HepG2 (cell line): ENCODE measurements around the gene MAP3K3. TPM values are rescaled to one million over a fixed set of nuclear protein-coding genes. Genes with fewer than 3 reads are reported as not detected.

ENCODE experiments used
- ATAC-seq: fragments of 200-7000 bp; cut with Tn5 transposase; 3 replicates; pipeline ENCODE4 v1.9.1; 2020; ENCODE audit warnings: mild to moderate bottlenecking, moderate library complexity
- BruUV-seq: library from RNA; stranded (reverse); fragments of 400-500 nt; replicated peaks from 2 replicates; lab custom pipeline; 2021; lab: Mats Ljungman, UMichigan
- CTCF ChIA-PET: fragments of 300-600 bp; formaldehyde crosslinking; extraction: SDS; loops from one replicate; lab custom pipeline; 2021; ENCODE audit warnings: low total read pairs, inconsistent platforms, low intra/inter-chr PET ratio; lab: Yijun Ruan, JAX
- POLR2A ChIA-PET: fragments of 350-600 bp; sonication (Branson Sonifier 250); formaldehyde crosslinking; loops from one replicate; lab custom pipeline; 2020; ENCODE audit warnings: antibody characterized with exemption, inconsistent platforms; lab: Yijun Ruan, JAX
- DNase-seq: peaks from one replicate; pipeline ENCODE4 v3.0.0-alpha.2; 2015; ENCODE audit warnings: low spot score
- FAIRE-seq: peaks from 3 replicates; lab custom pipeline; 2011; peaks lifted over from hg19 to GRCh38; lab: Jason Lieb, UNC
- H2AFZ ChIP-seq: one replicate; pipeline ENCODE4 v1.6.1; 2011; ENCODE audit warnings: low read length, inconsistent platforms
- H3K27ac ChIP-seq: fragments of 300-600 bp; 3 replicates; pipeline ENCODE4 v1.8.0; 2011; ENCODE audit warnings: mixed run types, mild to moderate bottlenecking, mixed read lengths, low read length, inconsistent platforms; ENCODE audit not compliant: insufficient read depth; ENCODE audit errors: extremely low read length
- H3K27me3 ChIP-seq, 2 experiments: fragments of 200-600 bp in 1 of 2; 2 replicates in 1 of 2; 3 replicates in 1 of 2; pipeline versions ENCODE4 v1.6.0 to v1.8.0; 2011; ENCODE audit warnings: low read length in 2 of 2, mild to moderate bottlenecking in 2 of 2, moderate library complexity in 2 of 2, inconsistent platforms in 1 of 2; ENCODE audit not compliant: insufficient read depth in 2 of 2, control insufficient read depth in 1 of 2
- H3K36me3 ChIP-seq, 2 experiments: fragments of 200-600 bp in 1 of 2; replicated peaks in 1 of 2; 2 replicates in 1 of 2; 3 replicates in 1 of 2; pipeline versions ENCODE4 v1.5.1 to v1.8.0; 2011; ENCODE audit warnings: low read length in 2 of 2, inconsistent platforms in 1 of 2; ENCODE audit not compliant: insufficient read depth in 2 of 2, control insufficient read depth in 1 of 2
- H3K4me1 ChIP-seq: 2 replicates; pipeline ENCODE4 v1.5.1; 2012; ENCODE audit warnings: low read length, inconsistent platforms; ENCODE audit not compliant: insufficient read depth
- H3K4me2 ChIP-seq: 2 replicates; pipeline ENCODE4 v1.6.0; 2011; ENCODE audit warnings: low read depth, low read length, inconsistent platforms
- H3K4me3 ChIP-seq, 3 experiments: fragments of 200-600 bp in 1 of 3; sonication (generic), shearing (Covaris generic) in 1 of 3; replicated peaks in 1 of 3; 2 replicates each; pipeline ENCODE4 v1.5.1; 2011 to 2016; ENCODE audit warnings: low read length in 3 of 3, inconsistent platforms in 2 of 3, low read depth in 2 of 3, mild to moderate bottlenecking in 2 of 3, control low read depth in 1 of 3, mixed read lengths in 1 of 3; ENCODE audit not compliant: insufficient read depth in 1 of 3
- H3K79me2 ChIP-seq: one replicate; pipeline ENCODE4 v1.6.1; 2011; ENCODE audit warnings: low read length, inconsistent platforms; ENCODE audit not compliant: insufficient read depth
- H3K9ac ChIP-seq: 2 replicates; pipeline ENCODE4 v1.6.0; 2011; ENCODE audit warnings: mild to moderate bottlenecking, low read depth, low read length, inconsistent platforms; ENCODE audit not compliant: insufficient read depth
- H3K9me3 ChIP-seq: 2 replicates; pipeline ENCODE4 v1.5.1; 2012; ENCODE audit warnings: mild to moderate bottlenecking, low read length
- H4K20me1 ChIP-seq: 2 replicates; pipeline ENCODE4 v1.6.0; 2011; ENCODE audit warnings: inconsistent platforms, mild to moderate bottlenecking, low read length, moderate library complexity; ENCODE audit not compliant: insufficient read depth
- ADNP ChIP-seq: sonication (generic); formaldehyde crosslinking; IDR thresholded peaks from 2 replicates; pipeline ENCODE4 v1.4.0; 2020; ENCODE audit warnings: missing genetic modification reagents
- CBX2 ChIP-seq, 2 experiments: fragments of 200-600 bp in 1 of 2; sonication (generic); formaldehyde crosslinking in 1 of 2; IDR thresholded peaks; 2 replicates each; pipeline versions ENCODE4 v1.7.0 to v1.8.1; 2018 to 2022; ENCODE audit warnings: low read depth in 2 of 2, low read length in 1 of 2, mild to moderate bottlenecking in 1 of 2, missing genetic modification reagents in 1 of 2
- HMGA1 ChIP-seq: sonication (generic); formaldehyde crosslinking; conservative IDR thresholded peaks from 2 replicates; pipeline ENCODE4 v1.4.0; 2020; ENCODE audit warnings: missing genetic modification reagents
- HNRNPL ChIP-seq: fragments of 200-400 bp; formaldehyde crosslinking; IDR thresholded peaks from 2 replicates; pipeline ENCODE4 v1.6.1; 2017; ENCODE audit warnings: mild to moderate bottlenecking, low read depth, low read length
- MIER2 ChIP-seq: IDR thresholded peaks from 2 replicates; pipeline ENCODE4 v1.6.1; 2016; ENCODE audit warnings: missing biosample characterization, missing genetic modification reagents
- NR1H2 ChIP-seq: sonication (generic); formaldehyde crosslinking; IDR thresholded peaks from 2 replicates; pipeline ENCODE4 v1.8.1; 2022; ENCODE audit warnings: low read depth, missing genetic modification reagents, borderline replicate concordance
- PAF1 ChIP-seq: IDR thresholded peaks from 2 replicates; pipeline ENCODE4 v1.6.1; 2016; ENCODE audit warnings: missing genetic modification reagents, missing compliant biosample characterization
- PCBP1 ChIP-seq: fragments of 200-400 bp; formaldehyde crosslinking; IDR thresholded peaks from 2 replicates; pipeline ENCODE4 v1.6.1; 2017; ENCODE audit warnings: mild to moderate bottlenecking, low read depth, low read length, borderline replicate concordance
- RXRB ChIP-seq: IDR thresholded peaks from 2 replicates; pipeline ENCODE4 v1.6.1; 2016; ENCODE audit warnings: borderline replicate concordance, missing genetic modification reagents, missing compliant biosample characterization
- TCF12 ChIP-seq, 2 experiments: fragments of 450-650 bp in 1 of 2; sonication (generic) in 1 of 2; formaldehyde crosslinking in 1 of 2; IDR thresholded peaks; 2 replicates each; pipeline versions ENCODE4 v1.6.1 to v1.8.0; 2017 to 2022; ENCODE audit warnings: antibody characterized with exemption in 1 of 2, mild to moderate bottlenecking in 1 of 2, missing genetic modification reagents in 1 of 2, moderate library complexity in 1 of 2
- TOE1 ChIP-seq: sonication (generic); formaldehyde crosslinking; IDR thresholded peaks from 2 replicates; pipeline ENCODE4 v1.4.0; 2020; ENCODE audit warnings: mild to moderate bottlenecking, missing genetic modification reagents
- ZBTB7A ChIP-seq: sonication (generic); formaldehyde crosslinking; IDR thresholded peaks from 2 replicates; pipeline ENCODE4 v1.8.0; 2022; ENCODE audit warnings: mild to moderate bottlenecking, missing genetic modification reagents
- ZMYM2 ChIP-seq: sonication (generic); formaldehyde crosslinking; IDR thresholded peaks from 2 replicates; pipeline ENCODE4 v1.8.0; 2022; ENCODE audit warnings: mild to moderate bottlenecking, missing genetic modification reagents
- ZNF264 ChIP-seq: sonication (generic); formaldehyde crosslinking; IDR thresholded peaks from 2 replicates; pipeline ENCODE4 v1.4.0; 2020; ENCODE audit warnings: missing genetic modification reagents
- ZNF383 ChIP-seq: sonication (generic); formaldehyde crosslinking; IDR thresholded peaks from 2 replicates; pipeline ENCODE4 v1.4.0; 2020; ENCODE audit warnings: missing genetic modification reagents, mild to moderate bottlenecking, borderline replicate concordance
- ZNF605 ChIP-seq: sonication (generic); formaldehyde crosslinking; IDR thresholded peaks from 2 replicates; pipeline ENCODE4 v1.8.0; 2022; ENCODE audit warnings: mild to moderate bottlenecking, missing genetic modification reagents
- WGBS: methylation state at CpG from one replicate; pipeline ENCODE4 v1.1.6; 2017; ENCODE audit warnings: low lambda C conversion rate; 5-methylcytosine and 5-hydroxymethylcytosine counted together
- in situ Hi-C: cut with HindIII; loops from 2 replicates; pipeline ENCODE4 v1.10.0; 2017; ENCODE audit warnings: low pct_unique_long_range_greater_than_20kb; ENCODE audit not compliant: extremely low pct_ligation_motif_present
- intact Hi-C: fragments of 100-400 bp; cut with micrococcal nuclease; formaldehyde crosslinking; loops from one replicate; pipeline ENCODE4 v1.10.0; 2022; ENCODE audit not compliant: unreplicated experiment
- polyA plus RNA-seq, 8 experiments: library from polyadenylated mRNA; depleted of rRNA in 3 of 8; stranded (reverse) in 7 of 8; unstranded in 1 of 8; fragments of >200 nt; fragmentation: Illumina TruSeq in 4 of 8; extraction: Trizol in 4 of 8; gene quantifications; 2 replicates each; pipeline versions ENCODE4 v1.2.1 to v1.2.3, GENCODE V29; 2011 to 2016; ENCODE audit warnings: low read depth in 4 of 8, missing spikeins in 1 of 8, mixed read lengths in 1 of 8; ENCODE audit not compliant: insufficient read depth in 1 of 8
- total RNA-seq, 5 experiments: library from RNA; depleted of rRNA; stranded (reverse); fragments of >200 nt; fragmentation: Illumina TruSeq; extraction: Trizol; gene quantifications; 2 replicates each; pipeline ENCODE4 v1.2.3, GENCODE V29; 2016; ENCODE audit warnings: low read depth in 1 of 5
- TF ChIP-seq, protein P1 (sequence below): sonication (generic); formaldehyde crosslinking; IDR thresholded peaks from 2 replicates; pipeline ENCODE4 v1.4.0; 2020; ENCODE audit warnings: missing genetic modification reagents, borderline replicate concordance
- TF ChIP-seq, protein P2 (sequence below): sonication (generic); formaldehyde crosslinking; IDR thresholded peaks from 2 replicates; pipeline ENCODE4 v1.5.0; 2020; ENCODE audit warnings: missing genetic modification reagents
- TF ChIP-seq, protein P3 (sequence below): sonication (generic); formaldehyde crosslinking; IDR thresholded peaks from 2 replicates; pipeline ENCODE4 v1.4.0; 2020; ENCODE audit warnings: missing genetic modification reagents, borderline replicate concordance

MAP3K3 gene
- total and polyA plus RNA-seq, 2 of the 13 experiments (the other 11 are each of a cell fraction or from before 2014, with no cell fraction given), result 17.7 to 21.8 TPM

DNA sequence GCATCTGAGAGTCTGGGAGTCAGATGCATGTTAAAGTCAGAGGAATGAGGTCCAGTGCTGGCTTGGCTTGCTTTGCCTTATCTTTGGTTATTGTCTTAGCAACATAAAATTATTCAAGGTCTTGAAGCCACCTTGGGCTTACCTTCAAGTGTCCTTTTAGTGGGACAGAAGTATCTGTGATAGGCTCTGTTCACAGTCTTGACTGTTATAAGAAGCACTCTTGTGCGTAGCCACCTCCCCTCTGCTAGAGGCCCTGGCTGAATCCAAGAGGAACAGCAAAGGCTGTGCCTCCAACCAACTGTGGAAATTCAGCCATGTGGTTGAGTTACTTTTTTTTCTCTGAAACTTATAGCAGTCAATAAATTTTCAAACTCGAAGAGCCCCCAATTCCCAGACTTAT is 8.6 kb upstream of the MAP3K3 start (continued):
- TF ChIP-seq, protein P1, sequence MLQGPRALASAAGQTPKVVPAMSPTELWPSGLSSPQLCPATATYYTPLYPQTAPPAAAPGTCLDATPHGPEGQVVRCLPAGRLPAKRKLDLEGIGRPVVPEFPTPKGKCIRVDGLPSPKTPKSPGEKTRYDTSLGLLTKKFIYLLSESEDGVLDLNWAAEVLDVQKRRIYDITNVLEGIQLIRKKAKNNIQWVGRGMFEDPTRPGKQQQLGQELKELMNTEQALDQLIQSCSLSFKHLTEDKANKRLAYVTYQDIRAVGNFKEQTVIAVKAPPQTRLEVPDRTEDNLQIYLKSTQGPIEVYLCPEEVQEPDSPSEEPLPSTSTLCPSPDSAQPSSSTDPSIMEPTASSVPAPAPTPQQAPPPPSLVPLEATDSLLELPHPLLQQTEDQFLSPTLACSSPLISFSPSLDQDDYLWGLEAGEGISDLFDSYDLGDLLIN (CRISPR knock-in tag), result no peak
- no peak for TF ChIP-seq TOE1 (CRISPR knock-in tag)

DNA sequence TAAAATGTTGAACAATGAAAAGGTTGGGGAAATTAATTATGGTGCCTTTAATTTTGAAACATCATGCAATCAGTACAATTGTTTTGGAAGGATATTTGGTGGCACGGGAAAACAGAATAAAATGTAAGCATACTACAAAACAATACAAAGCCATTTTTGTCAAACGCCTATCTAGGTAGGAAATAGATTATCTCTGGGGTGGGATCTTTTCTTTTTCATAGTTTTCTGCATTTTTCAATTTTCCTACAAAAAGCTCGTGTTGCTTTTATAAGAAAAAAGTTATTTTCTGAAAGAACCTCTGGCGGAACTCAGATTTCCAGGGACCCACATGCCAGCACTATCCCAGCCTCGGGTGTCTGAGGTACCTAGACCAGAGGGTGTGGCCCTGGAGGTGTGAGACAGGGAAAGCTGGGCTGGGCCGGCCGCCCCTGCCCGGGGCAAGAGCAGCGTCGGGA is 961 bp upstream of the MAP3K3 start:
- FAIRE-seq (no peak), ATAC-seq (no peak), DNase-seq (no peak)
- H3K27me3 ChIP-seq, result peaks cover 0 to 4% of the 10 kb centered on the region in 2 experiments; a peak in 1 of 5 replicates
- H3K79me2 ChIP-seq, result peaks cover 29% of the 10 kb centered on the region
- H3K9me3 ChIP-seq, result no peaks in the 10 kb centered on the region
- WGBS, result 7% methylated on average over 8 of the region's 10 CpGs
- POLR2A ChIA-PET, result interaction anchor here (1.0 to 2.4 kb wide), 20 partner anchors 9 to 524 kb away, joined by 3 to 47 read pairs (median 7); partner anchors contain the start of genes CCDC47, DCAF7, DDX42 and STRADA
- H3K27ac ChIP-seq, result peak overlapping the region; percentile 30
- H3K36me3 ChIP-seq, result no peaks in the 10 kb centered on the region
- peak overlapping the region; percentile 62 for H3K9ac ChIP-seq
- H4K20me1 ChIP-seq, result peaks cover 7% of the 10 kb centered on the region; the same call in 1 of the 2 replicates
- H3K4me1 ChIP-seq, result peaks cover 36% of the 10 kb centered on the region
- H3K4me2 ChIP-seq, result peak overlapping the region; percentile 86
- in situ Hi-C loops, result no loop called here
- peak overlapping the region; percentile 1 for H2AFZ ChIP-seq
- BruUV-seq, result TSS peak; percentile 86
- CTCF ChIA-PET, result no interaction called here
- intact Hi-C loops, result loop anchor here (5.0 kb wide), 1 partner anchor 56 kb away; no protein-coding TSS in a partner anchor
- peak overlapping the region; percentile 64 to 80 (median 79) for H3K4me3 ChIP-seq
- TF ChIP-seq HMGA1 (CRISPR knock-in tag) (no peak), ADNP (CRISPR knock-in tag) (0 out of 2 replicates have a peak, but pooled peaks have one; percentile 45), NR1H2 (CRISPR knock-in tag) (0 out of 2 replicates have a peak, but pooled peaks have one; percentile 68), ZNF605 (CRISPR knock-in tag) (no peak), RXRB (no peak), ZNF383 (no peak), ZNF264 (CRISPR knock-in tag) (no peak), PAF1 (no peak), ZMYM2 (CRISPR knock-in tag) (no peak), ZBTB7A (0 out of 2 replicates have a peak, but pooled peaks have one; percentile 47), PCBP1 (no peak), CBX2 (IDR thresholded peaks at IDR 0.05; ENCODE audit: low read depth, low read length) (no peak), CBX2 (CRISPR knock-in tag; IDR thresholded peaks at IDR 0.05; ENCODE audit: low read depth) (0 out of 2 replicates have a peak, but pooled peaks have one; percentile 40), HNRNPL (no peak), MIER2 (CRISPR knock-in tag) (no peak), TCF12 (IDR thresholded peaks at IDR 0.05) (no peak), TCF12 (CRISPR knock-in tag; IDR thresholded peaks at IDR 0.05) (no peak)
- TF ChIP-seq, protein P2, sequence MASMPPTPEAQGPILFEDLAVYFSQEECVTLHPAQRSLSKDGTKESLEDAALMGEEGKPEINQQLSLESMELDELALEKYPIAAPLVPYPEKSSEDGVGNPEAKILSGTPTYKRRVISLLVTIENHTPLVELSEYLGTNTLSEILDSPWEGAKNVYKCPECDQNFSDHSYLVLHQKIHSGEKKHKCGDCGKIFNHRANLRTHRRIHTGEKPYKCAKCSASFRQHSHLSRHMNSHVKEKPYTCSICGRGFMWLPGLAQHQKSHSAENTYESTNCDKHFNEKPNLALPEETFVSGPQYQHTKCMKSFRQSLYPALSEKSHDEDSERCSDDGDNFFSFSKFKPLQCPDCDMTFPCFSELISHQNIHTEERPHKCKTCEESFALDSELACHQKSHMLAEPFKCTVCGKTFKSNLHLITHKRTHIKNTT (CRISPR knock-in tag), result no peak
- TF ChIP-seq, protein P3, sequence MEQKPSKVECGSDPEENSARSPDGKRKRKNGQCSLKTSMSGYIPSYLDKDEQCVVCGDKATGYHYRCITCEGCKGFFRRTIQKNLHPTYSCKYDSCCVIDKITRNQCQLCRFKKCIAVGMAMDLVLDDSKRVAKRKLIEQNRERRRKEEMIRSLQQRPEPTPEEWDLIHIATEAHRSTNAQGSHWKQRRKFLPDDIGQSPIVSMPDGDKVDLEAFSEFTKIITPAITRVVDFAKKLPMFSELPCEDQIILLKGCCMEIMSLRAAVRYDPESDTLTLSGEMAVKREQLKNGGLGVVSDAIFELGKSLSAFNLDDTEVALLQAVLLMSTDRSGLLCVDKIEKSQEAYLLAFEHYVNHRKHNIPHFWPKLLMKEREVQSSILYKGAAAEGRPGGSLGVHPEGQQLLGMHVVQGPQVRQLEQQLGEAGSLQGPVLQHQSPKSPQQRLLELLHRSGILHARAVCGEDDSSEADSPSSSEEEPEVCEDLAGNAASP (CRISPR knock-in tag), result no peak
